HepG2 (cell line): ENCODE measurements around the gene BEGAIN. TPM values are rescaled to one million over a fixed set of nuclear protein-coding genes. Genes with fewer than 3 reads are reported as not detected.

Source experiments
- ATAC-seq: fragments of 200-7000 bp; cut with Tn5 transposase; 3 replicates; pipeline ENCODE4 v1.9.1; 2020; ENCODE audit warnings: mild to moderate bottlenecking, moderate library complexity
- BruUV-seq: library from RNA; stranded (reverse); fragments of 400-500 nt; replicated peaks from 2 replicates; lab custom pipeline; 2021; lab: Mats Ljungman, UMichigan
- CTCF ChIA-PET: fragments of 300-600 bp; formaldehyde crosslinking; extraction: SDS; loops from one replicate; lab custom pipeline; 2021; ENCODE audit warnings: low total read pairs, inconsistent platforms, low intra/inter-chr PET ratio; lab: Yijun Ruan, JAX
- POLR2A ChIA-PET: fragments of 350-600 bp; sonication (Branson Sonifier 250); formaldehyde crosslinking; loops from one replicate; lab custom pipeline; 2020; ENCODE audit warnings: antibody characterized with exemption, inconsistent platforms; lab: Yijun Ruan, JAX
- DNase-seq: peaks from one replicate; pipeline ENCODE4 v3.0.0-alpha.2; 2015; ENCODE audit warnings: low spot score
- FAIRE-seq: peaks from 3 replicates; lab custom pipeline; 2011; peaks lifted over from hg19 to GRCh38; lab: Jason Lieb, UNC
- H2AFZ ChIP-seq: one replicate; pipeline ENCODE4 v1.6.1; 2011; ENCODE audit warnings: low read length, inconsistent platforms
- H3K27ac ChIP-seq: fragments of 300-600 bp; 3 replicates; pipeline ENCODE4 v1.8.0; 2011; ENCODE audit warnings: mixed run types, mild to moderate bottlenecking, mixed read lengths, low read length, inconsistent platforms; ENCODE audit not compliant: insufficient read depth; ENCODE audit errors: extremely low read length
- H3K27me3 ChIP-seq, 2 experiments: fragments of 200-600 bp in 1 of 2; 2 replicates in 1 of 2; 3 replicates in 1 of 2; pipeline versions ENCODE4 v1.6.0 to v1.8.0; 2011; ENCODE audit warnings: low read length in 2 of 2, mild to moderate bottlenecking in 2 of 2, moderate library complexity in 2 of 2, inconsistent platforms in 1 of 2; ENCODE audit not compliant: insufficient read depth in 2 of 2, control insufficient read depth in 1 of 2
- H3K36me3 ChIP-seq, 2 experiments: fragments of 200-600 bp in 1 of 2; replicated peaks in 1 of 2; 2 replicates in 1 of 2; 3 replicates in 1 of 2; pipeline versions ENCODE4 v1.5.1 to v1.8.0; 2011; ENCODE audit warnings: low read length in 2 of 2, inconsistent platforms in 1 of 2; ENCODE audit not compliant: insufficient read depth in 2 of 2, control insufficient read depth in 1 of 2
- H3K4me1 ChIP-seq: 2 replicates; pipeline ENCODE4 v1.5.1; 2012; ENCODE audit warnings: low read length, inconsistent platforms; ENCODE audit not compliant: insufficient read depth
- H3K4me2 ChIP-seq: 2 replicates; pipeline ENCODE4 v1.6.0; 2011; ENCODE audit warnings: low read depth, low read length, inconsistent platforms
- H3K4me3 ChIP-seq, 3 experiments: fragments of 200-600 bp in 1 of 3; sonication (generic), shearing (Covaris generic) in 1 of 3; replicated peaks in 1 of 3; 2 replicates each; pipeline ENCODE4 v1.5.1; 2011 to 2016; ENCODE audit warnings: low read length in 3 of 3, inconsistent platforms in 2 of 3, low read depth in 2 of 3, mild to moderate bottlenecking in 2 of 3, control low read depth in 1 of 3, mixed read lengths in 1 of 3; ENCODE audit not compliant: insufficient read depth in 1 of 3
- H3K79me2 ChIP-seq: one replicate; pipeline ENCODE4 v1.6.1; 2011; ENCODE audit warnings: low read length, inconsistent platforms; ENCODE audit not compliant: insufficient read depth
- H3K9ac ChIP-seq: 2 replicates; pipeline ENCODE4 v1.6.0; 2011; ENCODE audit warnings: mild to moderate bottlenecking, low read depth, low read length, inconsistent platforms; ENCODE audit not compliant: insufficient read depth
- H3K9me3 ChIP-seq: 2 replicates; pipeline ENCODE4 v1.5.1; 2012; ENCODE audit warnings: mild to moderate bottlenecking, low read length
- H4K20me1 ChIP-seq: 2 replicates; pipeline ENCODE4 v1.6.0; 2011; ENCODE audit warnings: inconsistent platforms, mild to moderate bottlenecking, low read length, moderate library complexity; ENCODE audit not compliant: insufficient read depth
- ATF2 ChIP-seq: sonication (generic); formaldehyde crosslinking; IDR thresholded peaks from 2 replicates; pipeline ENCODE4 v1.4.0; 2020; ENCODE audit warnings: missing genetic modification reagents
- BCLAF1 ChIP-seq: fragments of 450-650 bp; IDR thresholded peaks from 2 replicates; pipeline ENCODE4 v1.6.1; 2017; ENCODE audit warnings: mild to moderate bottlenecking
- CHD2 ChIP-seq: IDR thresholded peaks from 2 replicates; pipeline ENCODE4 v1.6.1; 2011; ENCODE audit warnings: low read depth, low read length, improper control_type of control experiment
- CHD4 ChIP-seq: fragments of 200-600 bp; sonication (generic); IDR thresholded peaks from 2 replicates; pipeline ENCODE4 v1.7.0; 2017; ENCODE audit warnings: mild to moderate bottlenecking, low read length, borderline replicate concordance
- CREB3 ChIP-seq: sonication (generic); formaldehyde crosslinking; IDR thresholded peaks from 2 replicates; pipeline ENCODE4 v1.5.0; 2020; ENCODE audit warnings: missing genetic modification reagents
- FLYWCH1 ChIP-seq: sonication (generic); formaldehyde crosslinking; IDR thresholded peaks from 2 replicates; pipeline ENCODE4 v1.8.1; 2023; ENCODE audit warnings: mild to moderate bottlenecking, missing genetic modification reagents
- IRF9 ChIP-seq: sonication (generic); formaldehyde crosslinking; IDR thresholded peaks from 2 replicates; pipeline ENCODE4 v1.8.0; 2022; ENCODE audit warnings: missing genetic modification reagents, mild to moderate bottlenecking, borderline replicate concordance
- PHF21A ChIP-seq: sonication (generic); formaldehyde crosslinking; IDR thresholded peaks from 2 replicates; pipeline ENCODE4 v1.5.0; 2020; ENCODE audit warnings: mild to moderate bottlenecking, missing genetic modification reagents
- PRDM4 ChIP-seq: sonication (generic); formaldehyde crosslinking; IDR thresholded peaks from 2 replicates; pipeline ENCODE4 v1.9.0; 2021; ENCODE audit warnings: missing genetic modification reagents, borderline replicate concordance
- SMAD3 ChIP-seq: sonication (generic); formaldehyde crosslinking; IDR thresholded peaks from 2 replicates; pipeline ENCODE4 v1.4.0; 2020; ENCODE audit warnings: missing genetic modification reagents
- SNAPC2 ChIP-seq: sonication (generic); formaldehyde crosslinking; IDR thresholded peaks from 2 replicates; pipeline ENCODE4 v1.8.1; 2022; ENCODE audit warnings: mild to moderate bottlenecking, missing genetic modification reagents
- ZBTB1 ChIP-seq: sonication (generic); formaldehyde crosslinking; IDR thresholded peaks from 2 replicates; pipeline ENCODE4 v1.4.0; 2020; ENCODE audit warnings: missing genetic modification reagents, borderline replicate concordance
- ZNF468 ChIP-seq: sonication (generic); formaldehyde crosslinking; IDR thresholded peaks from 2 replicates; pipeline ENCODE4 v1.8.0; 2022; ENCODE audit warnings: mild to moderate bottlenecking, moderate library complexity, missing genetic modification reagents
- ZNF746 ChIP-seq: sonication (generic); formaldehyde crosslinking; IDR thresholded peaks from 2 replicates; pipeline ENCODE4 v1.8.0; 2022; ENCODE audit warnings: mild to moderate bottlenecking, missing genetic modification reagents
- WGBS: methylation state at CpG from one replicate; pipeline ENCODE4 v1.1.6; 2017; ENCODE audit warnings: low lambda C conversion rate; 5-methylcytosine and 5-hydroxymethylcytosine counted together
- in situ Hi-C: cut with HindIII; loops from 2 replicates; pipeline ENCODE4 v1.10.0; 2017; ENCODE audit warnings: low pct_unique_long_range_greater_than_20kb; ENCODE audit not compliant: extremely low pct_ligation_motif_present
- intact Hi-C: fragments of 100-400 bp; cut with micrococcal nuclease; formaldehyde crosslinking; loops from one replicate; pipeline ENCODE4 v1.10.0; 2022; ENCODE audit not compliant: unreplicated experiment
- polyA plus RNA-seq, 8 experiments: library from polyadenylated mRNA; depleted of rRNA in 3 of 8; stranded (reverse) in 7 of 8; unstranded in 1 of 8; fragments of >200 nt; fragmentation: Illumina TruSeq in 4 of 8; extraction: Trizol in 4 of 8; gene quantifications; 2 replicates each; pipeline versions ENCODE4 v1.2.1 to v1.2.3, GENCODE V29; 2011 to 2016; ENCODE audit warnings: low read depth in 4 of 8, missing spikeins in 1 of 8, mixed read lengths in 1 of 8; ENCODE audit not compliant: insufficient read depth in 1 of 8
- total RNA-seq, 5 experiments: library from RNA; depleted of rRNA; stranded (reverse); fragments of >200 nt; fragmentation: Illumina TruSeq; extraction: Trizol; gene quantifications; 2 replicates each; pipeline ENCODE4 v1.2.3, GENCODE V29; 2016; ENCODE audit warnings: low read depth in 1 of 5

Gene BEGAIN
- total and polyA plus RNA-seq, 2 of the 13 experiments (the other 11 are each of a cell fraction or from before 2014, with no cell fraction given): not detected

GRCh38 chr14:100536721-100537445 is 50.3 kb downstream of the BEGAIN start:
- Histone ChIP-seq H4K20me1 (no peaks in the 10 kb centered on the region), H3K79me2 (no peaks in the 10 kb centered on the region), H3K4me3 (no peak overlapping the region), H3K9ac (no peak overlapping the region), H3K36me3 (no peaks in the 10 kb centered on the region), H2AFZ (no peak overlapping the region), H3K27me3 (peaks cover 3 to 18% of the 10 kb centered on the region in 2 experiments; a peak in 3 of 5 replicates), H3K9me3 (no peaks in the 10 kb centered on the region), H3K4me1 (peaks cover 21% of the 10 kb centered on the region), H3K4me2 (no peak overlapping the region), H3K27ac (no peak overlapping the region)
- 51% methylated on average over 28 of the region's 29 CpGs for WGBS
- ChIA-PET CTCF (no interaction called here), POLR2A (no interaction called here)
- intact Hi-C loops: no loop called here
- no TSS peak for BruUV-seq
- ATAC-seq (no peak), DNase-seq (no peak), FAIRE-seq (no peak)
- in situ Hi-C loops: no loop called here
- TF ChIP-seq ZNF746 (no peak), CHD2 (no peak), SMAD3 (no peak), SNAPC2 (CRISPR knock-in tag) (no peak), CHD4 (no peak), CREB3 (CRISPR knock-in tag) (no peak), IRF9 (CRISPR knock-in tag) (no peak), PRDM4 (CRISPR knock-in tag) (no peak), FLYWCH1 (CRISPR knock-in tag) (no peak), BCLAF1 (no peak), ZBTB1 (CRISPR knock-in tag) (no peak), ATF2 (no peak), PHF21A (CRISPR knock-in tag) (no peak), ZNF468 (CRISPR knock-in tag) (no peak)
